ENCODE results near the gene FBN3. TPM values are rescaled to one million over a fixed set of nuclear protein-coding genes. Genes with fewer than 3 reads are reported as not detected.

FBN3 gene
- polyA plus RNA-seq, 1 donor: 3.5 TPM

- H3K27me3 ChIP-seq (ENCODE audit: control insufficient read depth, insufficient read depth, low read length): no peaks in the 10 kb centered on the region
These were observed 128.0 kb downstream of the FBN3 start for GRCh38 chr19:8021374-8021773.

GRCh38 chr19:8020681-8021080 is 128.7 kb downstream of the FBN3 start:
- Histone ChIP-seq H3K27ac (ENCODE audit: low read length) (no peak overlapping the region), H3K36me3 (ENCODE audit: control insufficient read depth, insufficient read depth, low read length) (no peaks in the 10 kb centered on the region), H3K9me3 (ENCODE audit: control insufficient read depth, low read depth, low read length) (no peaks in the 10 kb centered on the region), H3K27me3 (ENCODE audit: control insufficient read depth, insufficient read depth, low read length) (no peaks in the 10 kb centered on the region), H3K4me1 (ENCODE audit: control insufficient read depth, insufficient read depth, low read length) (peaks cover 3% of the 10 kb centered on the region), H3K4me3 (ENCODE audit: low read length) (no peak overlapping the region)
- DNase-seq: no peak
- WGBS (ENCODE audit: insufficient coverage, low lambda C conversion rate): 90% methylated on average over 5 of the region's 9 CpGs

More at GRCh38 chr19:8021374-8021773, 128.0 kb downstream of the FBN3 start:
- DNase-seq: no peak
- Histone ChIP-seq H3K4me1 (ENCODE audit: control insufficient read depth, insufficient read depth, low read length) (peaks cover 3% of the 10 kb centered on the region), H3K4me3 (ENCODE audit: low read length) (no peak overlapping the region), H3K27ac (ENCODE audit: low read length) (no peak overlapping the region), H3K9me3 (ENCODE audit: control insufficient read depth, low read depth, low read length) (no peaks in the 10 kb centered on the region), H3K36me3 (ENCODE audit: control insufficient read depth, insufficient read depth, low read length) (no peaks in the 10 kb centered on the region)
- no CpG with 5 or more reads among the region's 8 CpGs for WGBS (ENCODE audit: insufficient coverage, low lambda C conversion rate)

- peak; percentile 63 to 75 for DNase-seq
- Histone ChIP-seq H3K27ac (ENCODE audit: low read length) (no peak overlapping the region), H3K27me3 (ENCODE audit: control insufficient read depth, insufficient read depth, low read length) (no peaks in the 10 kb centered on the region), H3K4me1 (ENCODE audit: control insufficient read depth, insufficient read depth, low read length) (no peaks in the 10 kb centered on the region), H3K36me3 (ENCODE audit: control insufficient read depth, insufficient read depth, low read length) (no peaks in the 10 kb centered on the region), H3K4me3 (ENCODE audit: low read length) (no peak overlapping the region), H3K9me3 (ENCODE audit: control insufficient read depth, low read depth, low read length) (no peaks in the 10 kb centered on the region)
- WGBS (ENCODE audit: insufficient coverage, low lambda C conversion rate): no CpG with 5 or more reads among the region's 14 CpGs
These were observed 131.6 kb downstream of the FBN3 start for GRCh38 chr19:8017808-8018207.

Other genes starting within 250 kb of the FBN3 start
- 28.5 TPM for gene MAP2K7, start 245.7 kb downstream of the FBN3 start, polyA plus RNA-seq
- gene TGFBR3L, start 234.8 kb downstream of the FBN3 start, polyA plus RNA-seq: 1.4 TPM
- gene SNAPC2, start 229.3 kb downstream of the FBN3 start, polyA plus RNA-seq: 15.7 TPM
- gene CTXN1, start 223.5 kb downstream of the FBN3 start, polyA plus RNA-seq: 7.0 TPM
- 49.1 TPM for gene TIMM44, start 205.9 kb downstream of the FBN3 start, polyA plus RNA-seq
- gene ELAVL1, start 144.0 kb downstream of the FBN3 start, polyA plus RNA-seq: 56.0 TPM
- 1,345 TPM for gene CCL25, start 96.8 kb downstream of the FBN3 start, polyA plus RNA-seq
- gene CERS4, start 59.8 kb upstream of the FBN3 start, polyA plus RNA-seq: 119 TPM
- 30.3 TPM for gene CD320, start 158.8 kb upstream of the FBN3 start, polyA plus RNA-seq
- 69.6 TPM for gene NDUFA7, start 171.8 kb upstream of the FBN3 start, polyA plus RNA-seq
- 1,187 TPM for gene RPS28, start 171.9 kb upstream of the FBN3 start, polyA plus RNA-seq
- 6.3 TPM for gene KANK3, start 193.7 kb upstream of the FBN3 start, polyA plus RNA-seq
- gene ANGPTL4, start 214.6 kb upstream of the FBN3 start, polyA plus RNA-seq: 0.97 TPM
- 96.4 TPM for gene RAB11B, start 240.8 kb upstream of the FBN3 start, polyA plus RNA-seq

Data from large intestine (tissue), 3 donors.